HG03064 (cell line): ENCODE results near the gene NUDT19.

ENCODE experiments used
- ATAC-seq: cut with Tn5 transposase; IDR thresholded peaks from one replicate; pipeline ENCODE4 v1.9.1; 2021; ENCODE audit warnings: low read depth; ENCODE audit not compliant: unreplicated experiment

NUDT19 gene

DNA sequence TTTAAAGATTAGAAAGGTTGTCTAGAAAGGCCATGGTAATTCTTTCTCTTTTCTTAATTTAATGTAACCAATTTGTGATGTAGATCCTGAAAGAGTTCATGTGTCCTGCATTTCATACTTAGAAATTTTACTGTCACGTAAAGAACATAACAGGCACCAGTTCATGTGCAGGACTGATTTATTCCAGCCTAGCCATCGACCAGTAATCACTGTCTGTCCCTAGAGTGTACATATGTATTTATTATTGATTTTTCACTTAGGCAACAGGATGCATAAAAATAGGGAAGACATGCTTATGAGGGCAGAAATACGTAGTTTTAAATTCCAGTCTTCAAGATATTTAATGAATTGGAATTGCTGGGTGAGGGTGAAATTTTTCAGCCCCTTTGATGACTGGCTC is 65.6 kb downstream of the NUDT19 start:
- no peak for ATAC-seq
